Left lung (tissue), 10 donors: ENCODE results near the gene CELSR3. TPM values are rescaled to one million over a fixed set of nuclear protein-coding genes. Genes with fewer than 3 reads are reported as not detected.

Experiments used
- ATAC-seq: fragments of 200-7000 bp; cut with Tn5 transposase; one replicate; pipeline ENCODE4 v1.9.1; 2020; ENCODE audit warnings: moderate library complexity
- DNase-seq, 4 donors: peaks; one replicate each; pipeline ENCODE4 v3.0.0-alpha.2; 2013 to 2020
- H3K27ac ChIP-seq, 2 donors: fragments of 200-600 bp; sonication (generic) in 1 of 2; one replicate each; pipeline versions ENCODE4 v1.5.0 to v1.8.0; 2020 to 2021
- H3K27me3 ChIP-seq, 2 donors: fragments of 200-600 bp; sonication (generic) in 1 of 2; one replicate each; pipeline versions ENCODE4 v1.5.0 to v1.8.0; 2020 to 2021
- H3K36me3 ChIP-seq, 2 donors: fragments of 200-600 bp; sonication (generic) in 1 of 2; one replicate each; pipeline versions ENCODE4 v1.5.0 to v1.8.0; 2020 to 2021
- H3K4me1 ChIP-seq, 2 donors: fragments of 200-600 bp; one replicate each; pipeline ENCODE4 v1.8.0; 2021
- H3K4me3 ChIP-seq, 2 donors: fragments of 200-600 bp; sonication (generic) in 1 of 2; one replicate each; pipeline versions ENCODE4 v1.5.0 to v1.8.0; 2020 to 2021; ENCODE audit warnings: mild to moderate bottlenecking in 1 of 2
- H3K9me3 ChIP-seq, 2 donors: fragments of 200-600 bp; sonication (generic) in 1 of 2; one replicate each; pipeline versions ENCODE4 v1.5.0 to v1.8.0; 2020 to 2021
- CTCF ChIP-seq, 2 donors: fragments of 200-600 bp; sonication (generic) in 1 of 2; IDR thresholded peaks; one replicate each; pipeline versions ENCODE4 v1.5.0 to v1.8.0; 2021; ENCODE audit warnings: antibody characterized with exemption in 2 of 2
- intact Hi-C, 2 donors: fragments of 100-400 bp; cut with DNase I; formaldehyde crosslinking; loops; one replicate each; pipeline versions ENCODE4 v1.11.2 to v1.14.2; 2022
- polyA plus RNA-seq, 6 donors: library from polyadenylated mRNA; unstranded; fragments of 120-200 nt; gene quantifications; one replicate each; pipeline ENCODE4 v1.2.1, GENCODE V29; 2013; ENCODE audit not compliant: insufficient read length in 6 of 6
- total RNA-seq, 2 donors: library from RNA; stranded (reverse); fragmentation: NEBNext Ultra II Directional; extraction: Animal tissue kit (Norgen Biotek cat#: 25700); gene quantifications; one replicate each; pipeline ENCODE4 v1.2.1, GENCODE V29; 2021
- donor health status: DM: no; HTN: yes; CAD: no.
- donor health status: DM: no; HTN: no; CAD: no.

CELSR3 gene
- total and polyA plus RNA-seq, 8 donors, result 0.79 to 1.7 (median 0.94) TPM

GRCh38 chr3:48619541-48620524 is 42.9 kb downstream of the CELSR3 start:
- no peak for TF ChIP-seq CTCF (IDR thresholded peaks at IDR 0.05)
- DNase-seq (peak in 1 of 4 donors; percentile 21), ATAC-seq (no peak)
- Histone ChIP-seq H3K27me3 (no peaks in the 10 kb centered on the region), H3K4me3 (no peak overlapping the region), H3K4me1 (peaks cover 0 to 10% of the 10 kb centered on the region in 2 donors), H3K9me3 (peaks cover 0 to 26% of the 10 kb centered on the region in 2 donors), H3K36me3 (peaks cover 0 to 6% of the 10 kb centered on the region in 2 donors), H3K27ac (no peak overlapping the region)
- intact Hi-C loops, result no loop called here

- H3K27me3 ChIP-seq, result no peaks in the 10 kb centered on the region
- peaks cover 0 to 26% of the 10 kb centered on the region in 2 donors for H3K9me3 ChIP-seq
- H3K36me3 ChIP-seq, result no peaks in the 10 kb centered on the region
- no peak overlapping the region for H3K27ac ChIP-seq
- peak in 1 of 4 donors; percentile 5 for DNase-seq
- H3K4me3 ChIP-seq, result no peak overlapping the region
- no peak for TF ChIP-seq CTCF (IDR thresholded peaks at IDR 0.05)
- intact Hi-C loops, result no loop called here
- no peak for ATAC-seq
- peaks cover 0 to 20% of the 10 kb centered on the region in 2 donors for H3K4me1 ChIP-seq
Observed at GRCh38 chr3:48617559-48617958, 45.1 kb downstream of the CELSR3 start.

DNA sequence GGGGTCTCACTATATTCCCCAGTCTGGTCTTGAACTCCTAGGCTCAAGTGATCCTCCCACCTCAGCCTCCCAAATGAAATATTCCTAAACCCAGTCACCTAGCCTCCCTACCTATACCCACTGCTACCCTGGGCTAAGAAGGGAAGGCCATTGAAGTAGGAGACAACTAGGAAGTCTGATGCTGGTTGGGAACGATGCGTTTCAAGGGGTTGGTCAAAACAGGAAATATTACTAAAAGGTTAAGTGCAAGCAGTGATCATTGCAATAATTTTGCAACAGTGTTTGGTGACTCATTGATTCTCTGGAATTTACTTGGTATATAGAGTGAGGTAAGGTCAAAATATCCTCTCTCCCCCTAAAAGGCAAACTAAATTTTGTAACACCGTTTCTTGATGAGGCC is 48.6 kb downstream of the CELSR3 start:
- no peak for TF ChIP-seq CTCF (IDR thresholded peaks at IDR 0.05)
- intact Hi-C loops, result no loop called here
- peaks cover 0 to 29% of the 10 kb centered on the region in 2 donors for H3K4me1 ChIP-seq
- DNase-seq, result no peak
- no peak for ATAC-seq
- H3K27ac ChIP-seq, result peak overlapping the region in 1 of 2 donors; percentile 76
- H3K9me3 ChIP-seq, result peaks cover 0 to 25% of the 10 kb centered on the region in 2 donors
- H3K36me3 ChIP-seq, result no peaks in the 10 kb centered on the region
- H3K27me3 ChIP-seq, result no peaks in the 10 kb centered on the region
- H3K4me3 ChIP-seq, result no peak overlapping the region

GRCh38 chr3:48612309-48612708 is 50.4 kb downstream of the CELSR3 start:
- peak in 1 of 4 donors; percentile 56 for DNase-seq
- Histone ChIP-seq H3K4me1 (peaks cover 0 to 44% of the 10 kb centered on the region in 2 donors), H3K27me3 (no peaks in the 10 kb centered on the region), H3K27ac (no peak overlapping the region), H3K36me3 (peaks cover 0 to 4% of the 10 kb centered on the region in 2 donors), H3K4me3 (no peak overlapping the region), H3K9me3 (peaks cover 0 to 8% of the 10 kb centered on the region in 2 donors)
- no peak for ATAC-seq
- intact Hi-C loops, result no loop called here
- TF ChIP-seq CTCF (IDR thresholded peaks at IDR 0.05), result no peak
